H1 (cell line): ENCODE measurements around the gene BCL2L1. TPM values are rescaled to one million over a fixed set of nuclear protein-coding genes. Genes with fewer than 3 reads are reported as not detected.

Source experiments
- SIN3A ChIP-seq, 2 experiments: IDR thresholded peaks in 1 of 2; conservative IDR thresholded peaks in 1 of 2; 2 replicates each; pipeline ENCODE4 v1.6.1; 2011 to 2012; ENCODE audit warnings: low read length in 2 of 2, improper control_type of control experiment in 1 of 2, low read depth in 1 of 2, mild to moderate bottlenecking in 1 of 2
- SUZ12 ChIP-seq: fragments of 200-600 bp; sonication (generic); IDR thresholded peaks from 2 replicates; pipeline ENCODE4 v1.6.1; 2012; ENCODE audit warnings: mild to moderate bottlenecking, inconsistent platforms, low read length, moderate library complexity, mixed read lengths
- polyA plus RNA-seq, 7 experiments: library from polyadenylated mRNA; depleted of rRNA in 3 of 7; stranded (reverse) in 5 of 7; unstranded in 2 of 7; fragments of >200 nt in 5 of 7; fragments of 200-250 nt in 2 of 7; gene quantifications; 1 replicate in 5 of 7; 2 replicates in 1 of 7; 4 replicates in 1 of 7; pipeline versions ENCODE4 v1.2.1 to v1.2.3, GENCODE V29; 2011 to 2013; ENCODE audit warnings: missing spikeins in 2 of 7, mixed read lengths in 2 of 7
- total RNA-seq: library from RNA; stranded (reverse); fragmentation: NEBNext Ultra II Directional; extraction: Animal tissue kit (Norgen Biotek cat#: 25700); gene quantifications from 2 replicates; pipeline ENCODE4 v1.2.1, GENCODE V29; 2021

Gene BCL2L1
- total and polyA plus RNA-seq, 2 of the 8 experiments (the other 6 are each of a cell fraction or from before 2014, with no cell fraction given): 64.9 to 66.1 TPM

DNA sequence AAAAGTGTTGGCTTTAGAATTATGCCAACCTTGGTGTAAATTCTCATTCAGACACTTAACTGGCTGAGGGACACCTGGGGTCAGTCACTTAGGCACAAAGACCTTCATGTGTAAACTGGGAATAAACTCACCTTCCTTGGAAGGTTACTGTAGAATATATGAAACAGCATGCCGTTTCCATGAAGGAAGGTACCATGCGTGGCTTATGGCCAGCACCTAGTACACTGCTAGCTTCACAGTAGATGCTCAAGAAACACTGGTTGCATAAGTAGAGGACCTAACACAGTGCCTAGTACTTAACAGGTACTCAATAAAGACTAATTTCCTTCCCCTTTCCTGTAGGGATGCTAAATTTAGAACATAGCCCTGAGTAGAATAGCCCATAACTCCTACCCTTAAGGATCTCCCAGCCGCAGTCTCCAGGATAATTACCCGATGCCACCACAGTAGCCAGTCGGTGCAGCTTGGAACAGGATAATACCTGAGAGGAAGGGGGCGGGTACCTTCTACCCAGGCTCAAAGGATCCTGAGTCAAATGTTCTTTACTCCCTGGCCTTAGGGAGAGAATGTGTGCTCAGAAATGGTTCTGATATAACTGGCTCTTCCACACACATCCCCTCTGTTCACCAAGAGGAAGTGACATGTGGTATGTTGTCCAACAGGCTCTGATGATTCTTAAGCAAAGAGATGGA is 3.6 kb downstream of the BCL2L1 start (continued):
- TF ChIP-seq SUZ12: no peak
- TF ChIP-seq SIN3A (conservative IDR thresholded peaks at IDR 0.05 in 1 of 2, IDR thresholded peaks at IDR 0.05 in 1 of 2; ENCODE audit: low read depth in 1 of 2, low read length in 2 of 2): no peak
